Measurements from ENCODE around the gene RAB34.

GRCh38 chr17:28735242-28735722 lies 17.6 kb upstream of the RAB34 start:
- TF ChIP-seq, protein P1, sequence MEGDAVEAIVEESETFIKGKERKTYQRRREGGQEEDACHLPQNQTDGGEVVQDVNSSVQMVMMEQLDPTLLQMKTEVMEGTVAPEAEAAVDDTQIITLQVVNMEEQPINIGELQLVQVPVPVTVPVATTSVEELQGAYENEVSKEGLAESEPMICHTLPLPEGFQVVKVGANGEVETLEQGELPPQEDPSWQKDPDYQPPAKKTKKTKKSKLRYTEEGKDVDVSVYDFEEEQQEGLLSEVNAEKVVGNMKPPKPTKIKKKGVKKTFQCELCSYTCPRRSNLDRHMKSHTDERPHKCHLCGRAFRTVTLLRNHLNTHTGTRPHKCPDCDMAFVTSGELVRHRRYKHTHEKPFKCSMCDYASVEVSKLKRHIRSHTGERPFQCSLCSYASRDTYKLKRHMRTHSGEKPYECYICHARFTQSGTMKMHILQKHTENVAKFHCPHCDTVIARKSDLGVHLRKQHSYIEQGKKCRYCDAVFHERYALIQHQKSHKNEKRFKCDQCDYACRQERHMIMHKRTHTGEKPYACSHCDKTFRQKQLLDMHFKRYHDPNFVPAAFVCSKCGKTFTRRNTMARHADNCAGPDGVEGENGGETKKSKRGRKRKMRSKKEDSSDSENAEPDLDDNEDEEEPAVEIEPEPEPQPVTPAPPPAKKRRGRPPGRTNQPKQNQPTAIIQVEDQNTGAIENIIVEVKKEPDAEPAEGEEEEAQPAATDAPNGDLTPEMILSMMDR (IDR thresholded peaks at IDR 0.05; ENCODE audit: insufficient read depth, low read depth, low read length), result no peak
- no peak for TF ChIP-seq EZH2 (IDR thresholded peaks at IDR 0.05; ENCODE audit: insufficient read depth, low read length)
